ENCODE results near the gene SPEN. TPM values are rescaled to one million over a fixed set of nuclear protein-coding genes. Genes with fewer than 3 reads are reported as not detected.

SPEN gene
- total and polyA plus RNA-seq, 9 of the 15 experiments (the other 6 are each of a cell fraction or from before 2014, with no cell fraction given) = 5.7 to 87.5 (median 27.2) TPM

- TF ChIP-seq, protein P1, sequence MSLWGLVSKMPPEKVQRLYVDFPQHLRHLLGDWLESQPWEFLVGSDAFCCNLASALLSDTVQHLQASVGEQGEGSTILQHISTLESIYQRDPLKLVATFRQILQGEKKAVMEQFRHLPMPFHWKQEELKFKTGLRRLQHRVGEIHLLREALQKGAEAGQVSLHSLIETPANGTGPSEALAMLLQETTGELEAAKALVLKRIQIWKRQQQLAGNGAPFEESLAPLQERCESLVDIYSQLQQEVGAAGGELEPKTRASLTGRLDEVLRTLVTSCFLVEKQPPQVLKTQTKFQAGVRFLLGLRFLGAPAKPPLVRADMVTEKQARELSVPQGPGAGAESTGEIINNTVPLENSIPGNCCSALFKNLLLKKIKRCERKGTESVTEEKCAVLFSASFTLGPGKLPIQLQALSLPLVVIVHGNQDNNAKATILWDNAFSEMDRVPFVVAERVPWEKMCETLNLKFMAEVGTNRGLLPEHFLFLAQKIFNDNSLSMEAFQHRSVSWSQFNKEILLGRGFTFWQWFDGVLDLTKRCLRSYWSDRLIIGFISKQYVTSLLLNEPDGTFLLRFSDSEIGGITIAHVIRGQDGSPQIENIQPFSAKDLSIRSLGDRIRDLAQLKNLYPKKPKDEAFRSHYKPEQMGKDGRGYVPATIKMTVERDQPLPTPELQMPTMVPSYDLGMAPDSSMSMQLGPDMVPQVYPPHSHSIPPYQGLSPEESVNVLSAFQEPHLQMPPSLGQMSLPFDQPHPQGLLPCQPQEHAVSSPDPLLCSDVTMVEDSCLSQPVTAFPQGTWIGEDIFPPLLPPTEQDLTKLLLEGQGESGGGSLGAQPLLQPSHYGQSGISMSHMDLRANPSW (CRISPR knock-in tag; IDR thresholded peaks at IDR 0.05) = peak; percentile 60
- no peak; a peak in 1 of 4 replicates for TF ChIP-seq HDAC1 (IDR thresholded peaks at IDR 0.05)
- peak; percentile 47; the same call in 1 of the 2 replicates for TF ChIP-seq ZBTB49 (CRISPR knock-in tag; IDR thresholded peaks at IDR 0.05; ENCODE audit: borderline replicate concordance)
- TF ChIP-seq ZNF644 (tag; IDR thresholded peaks at IDR 0.05; ENCODE audit: low read depth) = peak; percentile 49
- peak; percentile 91 for TF ChIP-seq RBM22 (IDR thresholded peaks at IDR 0.05; ENCODE audit: low read depth, low read length, poor library complexity, severe bottlenecking)
- no peak for TF ChIP-seq ZNF197 (CRISPR knock-in tag; IDR thresholded peaks at IDR 0.05; ENCODE audit: low read depth)
- TF ChIP-seq SOX6 (IDR thresholded peaks at IDR 0.05) = no peak
- 0 out of 2 replicates have a peak, but pooled peaks have one; percentile 6 for TF ChIP-seq ZNF584 (CRISPR knock-in tag; IDR thresholded peaks at IDR 0.05; ENCODE audit: low read depth)
- peak; percentile 53; the same call in 1 of the 2 replicates for TF ChIP-seq ZNF764 (CRISPR knock-in tag; IDR thresholded peaks at IDR 0.05; ENCODE audit: low read depth)
- TF ChIP-seq SIX5 (IDR thresholded peaks at IDR 0.05; ENCODE audit: borderline replicate concordance in 1 of 2, insufficient read depth in 1 of 2, low read depth in 1 of 2, low read length in 2 of 2) = no peak
- peak; percentile 24; the same call in 1 of the 2 replicates for TF ChIP-seq DIDO1 (tag; IDR thresholded peaks at IDR 0.05; ENCODE audit: low read depth)
- TF ChIP-seq DEAF1 (CRISPR knock-in tag; IDR thresholded peaks at IDR 0.05) = no peak
- TF ChIP-seq SIN3B (IDR thresholded peaks at IDR 0.05; ENCODE audit: low read depth) = 0 out of 2 replicates have a peak, but pooled peaks have one; percentile 1
- TF ChIP-seq TEAD1 (CRISPR knock-in tag; IDR thresholded peaks at IDR 0.05) = no peak
- TF ChIP-seq SPI1 (IDR thresholded peaks at IDR 0.05; ENCODE audit: borderline replicate concordance, low read depth, low read length) = no peak
- no peak for TF ChIP-seq ZBTB5 (IDR thresholded peaks at IDR 0.05)
- TF ChIP-seq HNRNPUL1 (IDR thresholded peaks at IDR 0.05; ENCODE audit: low read length) = no peak
- TF ChIP-seq POLR2A (conservative IDR thresholded peaks at IDR 0.05) = peak; percentile 63; the same call in 1 of the 2 replicates
- TF ChIP-seq SRSF7 (optimal IDR thresholded peaks at IDR 0.05; ENCODE audit: low read depth, low read length) = no peak
- TF ChIP-seq ZNF133 (CRISPR knock-in tag; IDR thresholded peaks at IDR 0.05) = no peak
Observed at GRCh38 chr1:15835205-15835740, 12.2 kb upstream of the SPEN start (continued).

Data from K562 (cell line).